ENCODE results near the gene F8A3. TPM values are rescaled to one million over a fixed set of nuclear protein-coding genes. Genes with fewer than 3 reads are reported as not detected.

F8A3 gene
- polyA plus RNA-seq, 3 donors from 2014 or later = 1.7 to 28.0 (median 3.1) TPM

Other genes starting within 250 kb of the F8A3 start
- gene VBP1, start 242.2 kb downstream of the F8A3 start, polyA plus RNA-seq = 10 to 100 TPM; 67.9 to 86.5 (median 69.1) TPM
- gene RAB39B, start 194.1 kb downstream of the F8A3 start, polyA plus RNA-seq = 1 to 10 TPM; 2.3 to 8.0 (median 2.9) TPM
- 1 to 10 TPM in 2 of 3 donors, under 1 TPM in 1; 0.47 to 3.8 (median 1.3) TPM for gene CLIC2, start 124.0 kb downstream of the F8A3 start, polyA plus RNA-seq
- not detected for gene F8A2, start 76.5 kb downstream of the F8A3 start, polyA plus RNA-seq
- under 1 TPM in 2 of 3 donors, not detected in 1; 0.02 to 0.08 TPM for gene SPRY3, start 154.0 kb upstream of the F8A3 start, polyA plus RNA-seq
- gene TMLHE, start 154.3 kb upstream of the F8A3 start, polyA plus RNA-seq = 10 to 100 TPM; 15.1 to 22.0 (median 17.2) TPM

Data from immature natural killer cell (primary cell).